HG03520 (cell line): ENCODE data around the gene ADAMTSL1.

Source experiments
- ATAC-seq: cut with Tn5 transposase; IDR thresholded peaks from one replicate; pipeline ENCODE4 v1.9.1; 2021; ENCODE audit warnings: mild to moderate bottlenecking, moderate library complexity; ENCODE audit not compliant: unreplicated experiment

Gene ADAMTSL1

DNA sequence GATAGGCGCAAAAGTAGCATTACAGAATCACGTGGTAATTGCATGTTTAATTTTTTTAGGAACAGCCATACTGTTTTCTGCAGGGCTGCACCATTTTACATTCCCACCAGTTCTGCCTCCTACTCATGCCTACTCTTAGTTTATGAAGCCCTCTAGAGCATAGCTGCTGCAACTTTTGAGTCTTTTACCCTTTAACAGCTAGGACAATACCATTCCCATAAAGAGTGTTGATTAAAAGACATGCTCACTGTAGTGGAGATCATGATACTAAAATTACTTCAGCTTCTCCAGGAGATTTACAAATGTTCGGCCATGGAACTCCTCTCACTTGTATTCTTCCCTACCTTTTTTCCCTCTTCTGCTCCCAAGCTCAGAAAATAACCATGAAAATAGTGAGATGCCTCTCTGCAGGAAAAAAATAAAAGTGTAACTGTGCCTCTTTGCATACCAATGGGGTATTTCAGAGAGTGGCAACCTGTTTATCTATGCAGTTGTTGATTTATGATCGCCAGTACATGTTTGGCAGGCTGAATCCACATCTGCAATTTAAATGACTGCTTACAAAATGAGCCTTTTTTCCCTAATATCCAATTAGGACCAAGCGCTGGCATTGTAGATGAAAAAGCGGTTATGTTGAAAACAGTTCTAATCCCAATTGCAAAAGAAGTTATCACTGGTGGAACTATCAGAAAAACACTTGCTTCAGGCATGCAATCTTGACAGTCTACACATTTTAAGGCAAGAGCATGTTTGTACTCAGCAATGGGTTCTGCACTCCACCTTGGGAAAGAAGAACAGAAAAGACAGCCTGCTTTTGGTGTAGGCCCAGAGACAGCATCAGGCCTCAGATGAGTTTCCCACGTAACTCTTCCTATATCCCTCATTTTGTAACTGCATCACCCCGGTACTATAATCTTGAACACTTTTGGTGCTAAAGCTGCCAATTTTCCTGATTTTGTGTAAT lies 131.1 kb downstream of the ADAMTSL1 start:
- no peak for ATAC-seq

DNA sequence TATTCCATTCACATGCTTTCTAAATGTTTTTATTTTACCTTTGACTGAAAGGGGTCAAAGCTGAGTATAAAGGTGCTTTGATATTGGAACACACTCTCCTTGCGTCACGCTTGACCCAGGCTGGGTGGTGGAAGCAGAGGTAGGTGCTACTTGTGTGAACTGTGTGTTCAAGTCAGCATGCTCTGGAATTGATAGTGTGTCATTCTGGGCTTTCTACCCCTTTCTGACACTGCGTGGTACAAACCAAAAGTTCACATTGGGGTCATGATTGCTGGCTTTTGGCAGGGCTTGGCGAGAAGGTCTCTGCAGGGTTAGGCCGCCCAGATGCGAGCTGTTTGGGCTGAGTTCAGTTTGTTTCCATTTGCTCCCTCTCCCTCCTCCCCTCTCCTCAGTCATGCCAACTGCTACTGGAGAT lies 131.8 kb downstream of the ADAMTSL1 start:
- ATAC-seq, result no peak

DNA sequence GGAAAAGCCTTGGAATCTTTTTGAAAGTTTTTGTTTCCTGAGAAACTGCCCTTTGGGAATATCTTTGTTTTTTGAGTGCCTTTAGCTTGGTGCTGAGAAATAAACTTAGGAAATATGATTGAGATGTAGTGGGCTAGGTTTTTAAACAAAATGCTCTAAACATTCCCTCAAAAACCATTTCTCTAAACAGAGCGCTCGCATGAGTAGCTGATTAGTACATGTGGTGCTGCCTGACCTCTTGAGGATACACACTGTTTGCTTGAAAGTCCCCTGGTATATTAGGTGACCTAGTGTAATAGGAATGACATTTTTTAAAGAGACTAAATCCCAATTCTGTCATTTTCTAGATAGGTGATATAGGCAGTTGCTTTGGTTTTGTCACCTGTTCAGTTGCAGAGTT lies 132.3 kb downstream of the ADAMTSL1 start:
- ATAC-seq, result no peak

DNA sequence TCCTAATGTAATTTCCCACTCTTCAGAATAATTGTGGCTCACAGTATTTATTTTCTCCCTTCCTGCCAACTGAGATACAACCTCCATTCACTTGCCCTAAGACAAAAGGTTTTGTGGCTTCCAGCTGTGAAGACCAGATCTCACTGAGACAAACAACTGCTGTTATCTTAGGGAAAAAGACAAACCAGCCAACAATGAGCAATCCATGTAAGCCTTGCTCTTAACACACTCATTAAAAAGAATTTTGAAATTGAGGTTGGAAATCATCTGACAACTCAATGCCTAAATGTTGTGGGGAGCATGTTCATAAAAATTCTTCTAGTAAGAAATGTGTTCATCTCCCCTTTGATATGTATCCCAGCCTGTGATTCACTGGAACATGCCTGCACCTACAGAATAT lies 132.9 kb downstream of the ADAMTSL1 start:
- ATAC-seq, result no peak

DNA sequence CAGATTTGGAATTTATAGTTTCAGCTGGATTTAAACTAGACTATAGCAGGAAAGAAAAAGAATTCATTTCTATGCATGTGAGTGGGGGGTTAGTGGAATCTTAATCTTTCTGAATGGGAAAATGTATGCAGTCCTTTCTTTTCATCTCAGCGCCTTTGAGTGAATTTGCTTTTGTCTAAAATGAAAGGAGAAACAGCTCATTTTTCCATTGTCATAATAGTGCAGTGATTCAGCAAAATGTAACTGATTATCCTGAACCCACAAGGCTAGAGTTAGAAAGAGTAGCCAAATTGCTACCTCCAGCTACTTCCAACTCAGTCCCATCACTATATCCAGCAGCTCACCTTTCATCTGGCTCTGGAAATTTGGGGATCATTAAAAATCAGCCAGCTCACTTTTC lies 134.4 kb downstream of the ADAMTSL1 start:
- ATAC-seq, result no peak

DNA sequence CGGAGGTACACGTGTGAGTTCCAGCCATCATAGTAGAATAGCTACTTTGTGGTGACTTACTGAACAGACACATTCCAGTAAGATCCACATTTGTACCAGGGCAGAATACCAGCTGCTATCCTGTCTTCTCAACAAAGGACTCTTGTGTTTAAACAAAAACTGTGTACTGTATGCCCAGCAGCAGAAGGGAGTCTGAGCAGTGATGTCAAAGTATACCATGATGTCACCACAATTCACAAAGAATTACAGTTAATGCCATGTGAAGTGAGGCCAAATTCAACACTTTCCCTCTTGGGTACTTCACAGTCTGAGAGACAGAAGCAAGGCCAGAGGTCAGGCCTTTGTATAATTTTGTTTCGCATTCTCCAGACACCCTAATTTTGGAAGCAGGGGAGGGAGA lies 137.0 kb downstream of the ADAMTSL1 start:
- ATAC-seq, result no peak

DNA sequence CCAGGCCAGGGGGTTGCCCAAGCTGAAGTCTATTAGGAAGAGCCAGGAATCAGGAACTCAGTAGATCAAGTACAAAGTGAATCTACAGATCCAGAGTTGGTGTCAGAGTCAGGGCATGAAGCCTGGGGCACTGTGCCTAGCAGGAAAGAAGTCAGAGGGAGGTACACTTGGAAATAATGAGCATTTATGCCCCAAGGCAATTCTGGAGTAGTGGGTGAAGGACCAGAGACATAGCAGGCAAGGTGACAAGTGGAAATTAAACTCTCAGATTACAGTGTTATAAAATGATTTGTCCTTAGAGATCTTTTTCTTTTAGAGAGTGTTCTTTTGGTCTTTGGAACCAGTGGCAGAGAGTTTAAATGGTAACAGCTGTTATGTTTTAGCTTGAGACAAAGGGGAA lies 138.0 kb downstream of the ADAMTSL1 start:
- no peak for ATAC-seq

DNA sequence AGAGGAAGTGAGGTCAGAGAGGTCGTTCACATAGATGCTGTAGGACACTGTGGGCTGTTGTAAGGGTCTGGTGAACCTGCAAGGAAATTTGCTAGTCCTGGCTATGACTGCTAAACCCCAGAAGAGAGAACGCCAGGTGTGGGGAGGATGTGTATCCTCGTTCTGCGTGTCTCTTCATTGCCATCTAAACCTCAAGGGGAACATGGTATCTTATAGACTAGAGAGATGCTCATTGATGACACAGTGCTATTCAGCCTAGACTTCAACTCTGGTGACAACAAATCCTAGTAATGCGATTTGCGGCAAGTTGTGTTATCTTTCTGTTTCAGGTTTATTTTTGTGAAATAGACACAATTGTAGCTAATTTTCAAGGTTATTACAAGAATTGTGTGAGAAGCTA lies 140.2 kb downstream of the ADAMTSL1 start:
- no peak for ATAC-seq

DNA sequence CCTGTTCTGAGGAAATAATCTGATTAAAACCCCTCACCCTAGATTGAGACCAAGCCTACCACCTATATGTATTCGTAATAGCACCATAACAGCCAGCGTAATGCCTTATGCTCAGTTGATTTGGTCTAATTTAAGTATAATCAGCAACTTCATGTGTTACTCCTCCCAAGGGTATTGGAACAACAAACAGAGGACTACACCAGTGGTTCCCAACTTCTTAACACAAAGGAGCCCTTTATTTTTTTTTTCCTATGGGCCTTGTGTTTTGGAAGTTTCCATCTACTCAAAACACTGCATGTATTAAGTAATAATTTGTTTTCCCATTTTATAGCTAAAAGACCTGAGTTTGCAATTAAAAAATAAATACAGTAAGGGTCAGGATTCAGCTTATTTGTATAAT lies 140.7 kb downstream of the ADAMTSL1 start:
- ATAC-seq, result no peak

DNA sequence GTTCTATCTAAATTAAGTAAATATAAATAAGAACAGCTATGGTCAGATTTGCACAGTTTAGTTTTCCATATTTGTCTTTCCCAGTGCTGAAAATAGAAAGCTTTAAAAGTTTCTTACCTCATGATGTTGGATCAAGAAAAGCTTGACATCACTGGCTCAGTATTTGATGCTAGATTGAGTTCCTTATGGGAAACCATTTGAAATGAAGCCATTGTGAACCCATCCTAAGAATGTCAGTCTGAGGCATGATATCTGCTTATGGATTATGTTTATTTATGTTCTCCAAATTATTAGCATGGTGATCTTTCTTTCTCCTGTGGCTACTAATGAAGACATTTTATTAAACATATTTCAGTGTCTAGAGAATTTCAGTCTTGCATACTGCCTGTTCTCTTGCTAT lies 143.0 kb downstream of the ADAMTSL1 start:
- ATAC-seq, result no peak

DNA sequence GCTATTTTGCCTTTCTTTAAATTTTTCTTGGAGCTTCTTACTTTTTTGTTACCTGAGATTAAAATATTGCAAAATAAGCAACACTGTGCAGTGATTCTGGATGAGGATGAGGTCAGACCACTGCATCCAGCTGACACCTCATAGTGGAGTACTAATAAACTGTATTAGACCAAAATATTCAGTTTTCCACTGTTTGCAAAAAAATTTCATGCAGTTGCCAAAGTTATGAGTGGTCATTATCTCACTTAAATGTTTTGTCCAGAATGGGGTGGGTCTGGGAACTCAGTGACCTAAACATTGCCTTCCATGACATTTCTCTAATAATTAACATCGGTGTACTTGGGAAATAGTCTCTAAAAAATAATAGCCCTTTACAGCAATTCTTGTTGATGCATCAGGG lies 143.8 kb downstream of the ADAMTSL1 start:
- ATAC-seq, result no peak

DNA sequence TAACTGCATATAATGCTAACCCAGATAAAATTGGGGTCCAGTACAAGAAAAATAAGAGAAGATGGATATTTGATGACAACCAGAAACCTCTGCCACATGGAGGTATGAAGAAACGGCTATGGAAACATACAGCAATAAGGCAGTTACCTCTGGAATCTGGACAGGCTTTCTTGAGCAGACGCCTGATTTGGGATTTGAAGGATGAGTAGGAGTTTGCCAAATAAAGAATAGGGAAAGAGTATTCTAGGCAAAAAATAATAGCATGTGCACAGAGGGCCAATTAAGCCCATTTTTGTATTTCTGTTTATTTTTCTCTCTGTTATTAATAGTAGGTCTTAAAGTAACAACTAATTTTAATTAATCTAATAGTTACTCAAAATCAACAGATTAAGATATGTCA lies 144.9 kb downstream of the ADAMTSL1 start:
- ATAC-seq, result no peak

DNA sequence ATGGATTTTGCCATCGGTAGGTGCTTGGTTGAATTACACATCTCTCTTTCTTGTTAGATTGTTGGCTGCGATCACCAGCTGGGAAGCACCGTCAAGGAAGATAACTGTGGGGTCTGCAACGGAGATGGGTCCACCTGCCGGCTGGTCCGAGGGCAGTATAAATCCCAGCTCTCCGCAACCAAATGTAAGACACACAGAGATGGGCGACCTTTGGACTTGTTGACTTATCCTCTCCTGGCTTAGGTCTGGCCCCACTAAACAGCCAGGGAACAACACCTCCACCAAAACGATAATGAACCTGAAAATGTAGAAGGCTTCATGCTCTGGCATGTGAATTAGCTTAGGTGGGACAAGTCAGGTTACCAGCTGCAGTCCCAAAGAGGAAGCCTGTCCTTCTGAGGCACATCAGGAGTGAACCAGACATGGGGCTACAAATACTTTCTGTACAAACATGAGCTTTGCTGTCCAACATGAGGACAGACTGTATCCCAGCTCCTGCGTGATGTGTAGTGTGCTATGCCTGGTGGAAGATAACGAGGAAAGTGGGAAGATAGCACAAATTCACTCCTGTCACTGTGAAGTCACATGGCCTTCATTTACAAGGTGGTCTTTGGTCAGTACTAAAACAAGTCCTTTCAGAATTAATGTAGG lies 148.4 kb downstream of the ADAMTSL1 start:
- no peak for ATAC-seq

DNA sequence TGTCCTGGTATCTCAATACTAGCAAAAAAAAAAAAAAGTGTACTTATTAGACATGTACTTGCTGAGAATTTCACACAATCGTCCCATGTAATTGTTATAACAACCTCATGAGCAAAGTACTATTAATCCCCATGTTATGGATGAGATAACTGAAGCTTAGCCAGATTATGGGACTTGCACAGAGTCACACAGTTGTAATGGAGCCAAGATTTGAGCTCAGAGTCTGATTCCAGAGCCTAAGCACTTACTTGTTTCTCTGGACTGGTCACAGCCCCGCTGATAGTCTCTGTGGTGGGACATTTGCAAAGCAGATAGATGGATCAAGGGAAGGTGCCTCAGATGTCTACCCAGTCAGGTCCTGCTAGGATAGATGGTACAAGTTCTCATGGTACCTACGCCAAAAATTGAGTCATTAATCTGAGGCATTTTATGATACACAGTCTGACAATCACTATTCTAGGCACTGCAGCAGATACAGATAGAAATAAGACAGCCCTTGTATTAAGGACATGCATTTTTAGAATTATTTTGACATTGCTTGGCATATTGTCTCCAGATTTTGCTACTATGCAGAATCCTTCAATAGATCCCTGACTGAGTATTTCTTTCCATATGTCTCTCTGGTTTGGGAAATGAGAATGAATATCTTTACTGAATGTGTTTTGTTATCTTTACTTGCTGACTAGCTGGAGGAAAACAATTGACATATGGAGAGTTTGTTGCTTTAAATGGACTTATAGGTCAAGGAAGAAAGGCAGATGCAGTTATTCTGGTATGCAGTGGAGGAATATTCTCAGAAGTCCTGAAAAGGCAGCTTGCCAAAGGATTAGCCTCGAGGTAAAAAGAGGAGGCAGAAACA lies 149.5 kb downstream of the ADAMTSL1 start:
- ATAC-seq, result no peak

DNA sequence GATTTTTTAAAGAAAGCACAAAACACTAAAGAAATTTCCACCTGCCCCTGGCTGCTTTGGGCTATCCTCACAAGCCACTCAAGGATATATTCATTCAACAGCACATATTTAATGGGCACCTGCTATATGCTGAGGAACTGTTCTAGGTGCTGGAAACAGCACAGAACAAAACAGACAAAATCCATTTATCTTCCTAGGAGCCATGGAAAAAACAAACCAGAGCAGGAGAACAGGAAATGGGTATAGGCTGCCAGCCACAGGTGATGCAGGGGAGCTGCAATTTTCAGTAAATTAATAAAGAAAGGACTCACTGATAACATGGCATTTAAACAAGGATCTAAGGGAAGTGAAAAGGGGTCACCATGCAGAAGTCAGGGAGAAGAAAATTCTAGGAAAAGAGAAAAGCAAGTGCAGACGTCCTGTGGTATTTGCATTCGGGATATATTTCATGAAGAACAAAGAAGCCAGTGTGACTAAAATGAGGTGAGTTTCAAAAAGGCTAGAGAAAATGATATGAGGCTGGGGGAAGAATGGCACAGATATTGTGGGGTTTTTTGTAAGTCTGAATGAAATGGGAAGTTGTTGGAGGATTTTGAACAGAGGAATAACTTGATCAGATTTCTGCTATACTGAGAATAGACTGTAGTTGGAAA lies 152.2 kb downstream of the ADAMTSL1 start:
- ATAC-seq, result no peak

DNA sequence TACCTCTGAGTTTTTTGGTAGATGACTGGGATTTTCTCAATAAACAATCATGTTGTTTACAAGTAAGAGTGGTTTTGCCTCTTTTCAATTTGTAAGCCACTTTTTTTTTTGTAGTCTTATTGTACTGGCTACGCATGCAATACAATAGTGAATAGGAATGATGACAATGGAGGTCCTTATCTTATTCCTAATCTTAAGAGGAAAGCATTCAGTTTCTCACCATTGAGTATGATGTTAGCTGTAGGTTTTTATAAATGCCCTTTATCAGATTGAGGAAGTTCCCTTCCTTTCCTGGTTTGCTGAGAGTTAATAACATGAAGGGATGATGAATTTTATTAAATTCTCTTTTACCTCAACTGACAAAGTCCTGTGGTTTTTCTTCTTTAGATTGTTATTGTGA lies 155.2 kb downstream of the ADAMTSL1 start:
- no peak for ATAC-seq

DNA sequence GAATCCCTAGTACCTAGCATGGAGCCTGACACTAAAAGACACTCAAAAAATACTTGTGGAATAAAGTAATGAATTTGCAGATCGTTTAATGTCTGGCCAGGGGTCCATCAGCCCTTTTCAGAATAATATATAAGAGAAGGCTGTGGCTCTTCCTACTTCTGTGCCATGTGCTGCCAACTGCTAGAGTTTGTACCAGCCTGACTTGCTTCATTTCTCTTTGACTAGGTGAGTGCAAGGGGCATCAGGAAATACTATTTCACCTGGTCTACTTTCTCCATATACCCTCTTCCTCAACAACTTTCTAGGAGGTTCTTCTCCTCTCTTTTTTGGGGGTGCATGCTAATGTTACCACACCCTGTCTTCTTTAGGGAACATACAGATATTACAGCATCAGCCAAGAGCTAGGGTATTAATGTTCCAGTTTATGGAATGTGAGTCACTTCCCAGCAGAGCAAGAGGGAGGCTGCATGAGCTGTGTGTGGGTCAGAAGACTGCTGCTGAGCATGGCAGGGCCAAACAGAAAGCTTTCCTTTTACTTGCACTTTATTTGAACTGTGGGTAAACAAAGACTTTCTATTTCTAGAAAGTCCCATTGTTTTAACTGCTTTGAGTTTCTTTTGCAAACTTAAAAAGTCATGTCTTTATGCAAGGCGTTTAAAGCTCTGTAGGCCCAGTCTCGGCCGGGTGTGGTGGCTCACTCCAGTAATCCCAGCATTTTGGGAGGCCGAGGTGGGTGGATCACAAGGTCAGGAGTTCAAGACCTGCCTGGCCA lies 158.9 kb downstream of the ADAMTSL1 start:
- no peak for ATAC-seq

DNA sequence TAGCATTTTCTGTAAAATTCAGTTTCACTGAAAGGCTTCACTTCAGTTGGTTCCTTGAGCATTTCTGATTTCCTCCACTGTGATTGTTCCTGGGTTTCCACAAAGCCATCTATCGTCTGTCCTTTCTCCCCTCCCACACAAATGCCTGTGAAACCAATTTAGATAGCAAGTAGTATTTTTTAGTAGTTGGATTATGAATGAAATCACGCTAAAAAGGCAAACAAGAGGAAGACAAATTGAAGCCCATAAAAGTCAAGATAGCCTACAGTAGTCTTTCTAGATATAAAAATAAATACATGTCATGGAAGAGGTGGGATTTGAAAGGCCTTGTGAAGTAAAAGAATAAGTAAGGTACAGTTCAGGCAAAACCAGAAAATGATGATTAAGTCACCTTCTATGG lies 162.8 kb downstream of the ADAMTSL1 start:
- no peak for ATAC-seq

DNA sequence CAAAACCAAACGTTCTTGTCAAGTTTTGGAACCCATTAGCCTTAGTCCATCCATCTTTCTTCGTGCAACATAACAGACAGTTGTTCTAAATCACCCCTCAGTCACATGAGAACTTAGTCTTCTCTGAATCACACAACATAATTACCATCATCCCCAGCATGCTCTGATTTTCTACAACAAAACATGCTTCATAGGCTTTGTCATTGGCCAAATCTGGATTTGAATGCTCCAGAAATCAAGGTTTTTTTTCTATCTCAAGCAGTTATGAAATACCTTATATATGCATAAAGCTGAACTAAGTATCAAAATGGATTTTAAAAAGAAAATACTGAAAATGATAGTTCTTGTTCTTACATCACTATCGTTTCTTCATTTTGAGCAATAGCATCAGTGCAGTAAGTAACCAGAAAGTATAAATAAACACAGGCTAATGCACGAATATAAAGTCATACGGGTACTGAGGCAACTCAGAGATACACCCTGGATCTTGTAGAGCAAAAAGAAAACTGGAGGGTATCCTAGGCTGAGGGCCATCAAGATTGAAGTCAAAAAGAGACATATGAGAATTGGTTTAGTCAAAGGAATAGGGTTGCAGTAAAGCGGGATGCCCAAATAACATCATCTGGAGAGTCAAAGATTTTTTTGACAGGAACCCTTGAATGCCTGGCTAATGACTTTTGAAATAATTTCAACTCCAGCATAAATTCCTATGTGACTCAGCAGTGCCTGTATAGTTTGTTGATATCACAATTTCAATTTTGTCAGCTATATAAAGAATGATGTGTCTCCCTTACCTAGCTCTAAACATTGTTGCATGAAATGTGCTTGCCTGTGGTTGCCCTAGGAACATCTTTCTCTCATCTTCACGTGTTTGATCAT lies 164.7 kb downstream of the ADAMTSL1 start:
- no peak for ATAC-seq
